GM23338 (cell line): ENCODE data around the gene TXNRD1. TPM values are rescaled to one million over a fixed set of nuclear protein-coding genes. Genes with fewer than 3 reads are reported as not detected.

ENCODE experiments used
- ATAC-seq: fragments of 200-7000 bp; cut with Tn5 transposase; 3 replicates; pipeline ENCODE4 v1.9.1; 2020
- DNase-seq: peaks from one replicate; pipeline ENCODE4 v3.0.0-alpha.2; 2015; ENCODE audit warnings: low spot score
- H2AFZ ChIP-seq: fragments of 200-600 bp; sonication (generic); 2 replicates; pipeline ENCODE4 v1.8.0; 2016; ENCODE audit warnings: antibody characterized with exemption, mild to moderate bottlenecking, moderate library complexity
- H3F3A ChIP-seq: fragments of 200-600 bp; sonication (generic); replicated peaks from 2 replicates; pipeline ENCODE4 v1.8.0; 2017; ENCODE audit warnings: antibody characterized with exemption, mixed run types, low read depth
- H3K27ac ChIP-seq: fragments of 200-600 bp; sonication (generic); 2 replicates; pipeline ENCODE4 v1.6.1; 2016; ENCODE audit warnings: low read depth
- H3K27me3 ChIP-seq: fragments of 200-600 bp; sonication (generic); 2 replicates; pipeline ENCODE4 v1.8.0; 2016; ENCODE audit warnings: mild to moderate bottlenecking, mixed run types, moderate library complexity; ENCODE audit not compliant: insufficient read depth
- H3K36me3 ChIP-seq: fragments of 200-600 bp; sonication (generic); 2 replicates; pipeline ENCODE4 v1.8.0; 2016; ENCODE audit warnings: mild to moderate bottlenecking; ENCODE audit not compliant: insufficient read depth
- H3K4me1 ChIP-seq: fragments of 200-600 bp; sonication (generic); 2 replicates; pipeline ENCODE4 v1.8.0; 2016; ENCODE audit warnings: mild to moderate bottlenecking, moderate library complexity; ENCODE audit not compliant: insufficient read depth
- H3K4me2 ChIP-seq: fragments of 200-600 bp; sonication (generic); 2 replicates; pipeline ENCODE4 v1.7.1; 2017; ENCODE audit warnings: mixed run types
- H3K4me3 ChIP-seq: fragments of 200-600 bp; sonication (generic); 2 replicates; pipeline ENCODE4 v1.6.1; 2016; ENCODE audit warnings: mixed run types
- H3K79me2 ChIP-seq: fragments of 200-600 bp; sonication (generic); replicated peaks from 2 replicates; pipeline ENCODE4 v1.8.0; 2017; ENCODE audit warnings: mild to moderate bottlenecking; ENCODE audit not compliant: insufficient read depth
- H3K9me2 ChIP-seq: fragments of 200-600 bp; sonication (generic); 2 replicates; pipeline ENCODE4 v1.8.0; 2017; ENCODE audit not compliant: insufficient read depth
- H4K20me1 ChIP-seq: fragments of 200-600 bp; sonication (generic); replicated peaks from 2 replicates; pipeline ENCODE4 v1.8.0; 2017; ENCODE audit warnings: mild to moderate bottlenecking; ENCODE audit not compliant: insufficient read depth
- H3K27ac Mint-ChIP-seq: 2 replicates; pipeline ENCODE4 v1.8.0; 2020; ENCODE audit warnings: inconsistent platforms, mild to moderate bottlenecking, moderate library complexity, mixed read lengths
- H3K27me3 Mint-ChIP-seq: 3 replicates; pipeline ENCODE4 v1.8.0; 2022; ENCODE audit warnings: low read depth, mild to moderate bottlenecking, moderate library complexity, mixed read lengths, inconsistent platforms; ENCODE audit not compliant: insufficient read depth, poor library complexity
- H3K36me3 Mint-ChIP-seq: 3 replicates; pipeline ENCODE4 v1.8.0; 2021; ENCODE audit warnings: low read depth, mild to moderate bottlenecking, inconsistent platforms, moderate library complexity, mixed read lengths
- H3K4me1 Mint-ChIP-seq: 3 replicates; pipeline ENCODE4 v1.8.0; 2020; ENCODE audit warnings: mild to moderate bottlenecking, inconsistent platforms, mixed read lengths
- H3K4me3 Mint-ChIP-seq: 3 replicates; pipeline ENCODE4 v1.8.0; 2021; ENCODE audit warnings: moderate library complexity, mild to moderate bottlenecking, inconsistent platforms, mixed read lengths
- H3K9me3 Mint-ChIP-seq: 3 replicates; pipeline ENCODE4 v1.8.0; 2020; ENCODE audit warnings: moderate library complexity, mild to moderate bottlenecking, inconsistent platforms, mixed read lengths
- CREB1 ChIP-seq: fragments of 250-450 bp; sonication (Bioruptor Pico); IDR thresholded peaks from 2 replicates; pipeline ENCODE4 v1.5.0; 2020; ENCODE audit warnings: low read depth, mild to moderate bottlenecking, moderate library complexity
- CTCF ChIP-seq, 2 experiments: fragments of 200-600 bp in 1 of 2; sonication (generic) in 1 of 2; conservative IDR thresholded peaks; 2 replicates each; pipeline versions ENCODE4 v1.5.1 to v1.6.1; 2016 to 2017; ENCODE audit warnings: antibody characterized with exemption in 2 of 2, low read depth in 2 of 2, mild to moderate bottlenecking in 2 of 2, moderate library complexity in 1 of 2
- ETS1 ChIP-seq: IDR thresholded peaks from 2 replicates; pipeline ENCODE4 v1.6.1; 2016; ENCODE audit warnings: antibody characterized with exemption
- EZH2 ChIP-seq: fragments of 200-600 bp; sonication (generic); IDR thresholded peaks from one replicate; pipeline ENCODE4 v1.8.0; 2017; ENCODE audit warnings: antibody characterized with exemption, mild to moderate bottlenecking, low read depth; ENCODE audit not compliant: unreplicated experiment
- EZH2phosphoT487 ChIP-seq: fragments of 200-600 bp; sonication (generic); IDR thresholded peaks from one replicate; pipeline ENCODE4 v1.8.1; 2018; ENCODE audit warnings: antibody characterized with exemption; ENCODE audit not compliant: unreplicated experiment
- JUNB ChIP-seq: IDR thresholded peaks from one replicate; pipeline ENCODE4 v1.6.1; 2016; ENCODE audit warnings: antibody characterized with exemption; ENCODE audit not compliant: unreplicated experiment
- NANOG ChIP-seq: IDR thresholded peaks from 2 replicates; pipeline ENCODE4 v1.6.1; 2016; ENCODE audit warnings: antibody characterized with exemption, borderline replicate concordance
- POLR2AphosphoS5 ChIP-seq: IDR thresholded peaks from 2 replicates; pipeline ENCODE4 v1.6.1; 2016; ENCODE audit warnings: antibody characterized with exemption, low read depth
- REST ChIP-seq: IDR thresholded peaks from one replicate; pipeline ENCODE4 v1.6.1; 2018; ENCODE audit warnings: antibody characterized with exemption; ENCODE audit not compliant: unreplicated experiment
- STAT1 ChIP-seq: IDR thresholded peaks from one replicate; pipeline ENCODE4 v1.6.1; 2016; ENCODE audit warnings: antibody characterized with exemption; ENCODE audit not compliant: unreplicated experiment
- ZNF114 ChIP-seq: fragments of 250-450 bp; sonication (Bioruptor Pico); IDR thresholded peaks from 2 replicates; pipeline ENCODE4 v1.5.0; 2020; ENCODE audit warnings: mild to moderate bottlenecking, moderate library complexity
- ZNF331 ChIP-seq: fragments of 250-450 bp; sonication (Bioruptor Pico); IDR thresholded peaks from 2 replicates; pipeline ENCODE4 v1.5.0; 2020; ENCODE audit warnings: low read depth, mild to moderate bottlenecking, moderate library complexity
- ZNF462 ChIP-seq: fragments of 250-450 bp; sonication (Bioruptor Pico); IDR thresholded peaks from 2 replicates; pipeline ENCODE4 v1.5.0; 2020; ENCODE audit warnings: mild to moderate bottlenecking, moderate library complexity
- polyA plus RNA-seq: library from polyadenylated mRNA; unstranded; fragments of >200 nt; fragmentation: Nextera tagmentation; extraction: Ambion mirVana; gene quantifications from 2 replicates; pipeline ENCODE4 v1.2.1, GENCODE V29; 2016
- total RNA-seq: library from RNA; depleted of rRNA; stranded (reverse); fragments of >200 nt; shearing (Covaris generic); gene quantifications from 2 replicates; pipeline ENCODE4 v1.2.3, GENCODE V29; 2014

The TXNRD1 gene
- total and polyA plus RNA-seq, 2 experiments from 2014 or later, result 115 to 127 TPM

GRCh38 chr12:104199964-104200363 lies 15.6 kb upstream of the TXNRD1 start:
- peaks cover 11% of the 10 kb centered on the region for H3K36me3 Mint-ChIP-seq
- H3K4me2 ChIP-seq, result no peak overlapping the region
- no peaks in the 10 kb centered on the region for H3K27me3 Mint-ChIP-seq
- ATAC-seq, result no peak
- H3F3A ChIP-seq, result no peaks in the 10 kb centered on the region
- H3K9me2 ChIP-seq, result no peaks in the 10 kb centered on the region
- H3K9me3 Mint-ChIP-seq, result peaks cover 15% of the 10 kb centered on the region
- H3K27ac Mint-ChIP-seq, result no peak overlapping the region
- no peaks in the 10 kb centered on the region for H3K79me2 ChIP-seq
- H3K36me3 ChIP-seq, result no peaks in the 10 kb centered on the region
- TF ChIP-seq ZNF462 (CRISPR knock-in tag) (no peak), CTCF (conservative IDR thresholded peaks at IDR 0.05; ENCODE audit: low read depth in 2 of 2) (no peak), POLR2AphosphoS5 (no peak), STAT1 (no peak), ZNF114 (CRISPR knock-in tag) (no peak), EZH2 (no peak), ETS1 (no peak), ZNF331 (no peak), REST (no peak), CREB1 (CRISPR knock-in tag) (no peak), NANOG (no peak), JUNB (no peak), EZH2phosphoT487 (no peak)
- no peaks in the 10 kb centered on the region for H4K20me1 ChIP-seq
- no peaks in the 10 kb centered on the region for H3K27me3 ChIP-seq
- peaks cover 6% of the 10 kb centered on the region; the same call in 1 of the 3 replicates for H3K4me1 Mint-ChIP-seq
- H2AFZ ChIP-seq, result no peak overlapping the region
- DNase-seq, result no peak
- peaks cover 5% of the 10 kb centered on the region; the same call in 1 of the 2 replicates for H3K4me1 ChIP-seq
- no peak overlapping the region for H3K27ac ChIP-seq
- no peak overlapping the region for H3K4me3 Mint-ChIP-seq
- H3K4me3 ChIP-seq, result no peak overlapping the region
